ENCODE measurements around the gene CEP85. TPM values are rescaled to one million over a fixed set of nuclear protein-coding genes. Genes with fewer than 3 reads are reported as not detected.

Gene CEP85
- total RNA-seq, 1 donor from 2014 or later: 10.5 TPM

DNA sequence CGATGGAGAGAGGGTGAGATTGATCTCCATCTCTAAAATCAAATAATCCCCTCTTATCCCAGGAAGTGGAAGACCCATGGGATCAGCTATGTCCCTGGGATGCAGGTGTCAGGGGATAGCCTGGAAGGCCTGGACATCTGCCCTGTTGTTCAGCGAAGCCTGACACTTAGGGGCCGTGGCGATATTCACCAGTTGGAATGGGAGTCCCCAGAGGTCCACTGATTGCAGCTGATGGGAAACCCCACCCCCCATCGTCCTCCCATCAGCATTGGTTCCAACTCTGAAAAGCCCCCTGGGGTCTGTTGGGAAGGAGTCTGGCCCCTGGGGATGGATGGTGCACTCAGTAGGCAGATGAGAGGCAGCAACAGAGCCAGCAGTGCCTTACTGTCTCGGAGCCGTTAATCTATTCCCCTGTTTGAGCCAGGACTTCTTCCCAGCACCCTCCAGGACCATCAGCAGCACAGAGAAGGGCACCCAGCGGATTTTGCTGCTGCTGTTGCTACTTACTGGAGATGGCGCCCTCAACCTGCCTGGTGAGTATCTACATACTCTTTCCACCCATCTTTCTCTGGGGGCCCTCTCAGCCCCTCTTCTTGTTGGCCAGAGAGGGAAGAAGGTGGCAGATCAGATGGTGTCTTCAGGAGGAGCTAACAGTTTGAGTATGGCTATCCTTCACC is 30.2 kb upstream of the CEP85 start:
- TF ChIP-seq, protein P1, sequence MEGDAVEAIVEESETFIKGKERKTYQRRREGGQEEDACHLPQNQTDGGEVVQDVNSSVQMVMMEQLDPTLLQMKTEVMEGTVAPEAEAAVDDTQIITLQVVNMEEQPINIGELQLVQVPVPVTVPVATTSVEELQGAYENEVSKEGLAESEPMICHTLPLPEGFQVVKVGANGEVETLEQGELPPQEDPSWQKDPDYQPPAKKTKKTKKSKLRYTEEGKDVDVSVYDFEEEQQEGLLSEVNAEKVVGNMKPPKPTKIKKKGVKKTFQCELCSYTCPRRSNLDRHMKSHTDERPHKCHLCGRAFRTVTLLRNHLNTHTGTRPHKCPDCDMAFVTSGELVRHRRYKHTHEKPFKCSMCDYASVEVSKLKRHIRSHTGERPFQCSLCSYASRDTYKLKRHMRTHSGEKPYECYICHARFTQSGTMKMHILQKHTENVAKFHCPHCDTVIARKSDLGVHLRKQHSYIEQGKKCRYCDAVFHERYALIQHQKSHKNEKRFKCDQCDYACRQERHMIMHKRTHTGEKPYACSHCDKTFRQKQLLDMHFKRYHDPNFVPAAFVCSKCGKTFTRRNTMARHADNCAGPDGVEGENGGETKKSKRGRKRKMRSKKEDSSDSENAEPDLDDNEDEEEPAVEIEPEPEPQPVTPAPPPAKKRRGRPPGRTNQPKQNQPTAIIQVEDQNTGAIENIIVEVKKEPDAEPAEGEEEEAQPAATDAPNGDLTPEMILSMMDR (IDR thresholded peaks at IDR 0.05; ENCODE audit: insufficient read depth, low read depth, low read length): no peak
- TF ChIP-seq EZH2 (IDR thresholded peaks at IDR 0.05; ENCODE audit: insufficient read depth, low read length): no peak
- H3K4me3 Mint-ChIP-seq (ENCODE audit: unreplicated experiment): no peak overlapping the region
- peaks cover 2% of the 10 kb centered on the region for H3K4me1 ChIP-seq (ENCODE audit: insufficient read depth, low read length)
- H3K4me1 Mint-ChIP-seq (ENCODE audit: low read depth, unreplicated experiment): no peaks in the 10 kb centered on the region
- no peak overlapping the region for H2AFZ ChIP-seq (ENCODE audit: low read depth, low read length)
- H3K36me3 ChIP-seq (ENCODE audit: insufficient read depth, low read length): no peaks in the 10 kb centered on the region
- no peak overlapping the region for H3K27ac Mint-ChIP-seq (ENCODE audit: unreplicated experiment)
- H3K27me3 Mint-ChIP-seq (ENCODE audit: low read depth, unreplicated experiment): peaks cover 40% of the 10 kb centered on the region
- no peak overlapping the region for H3K27ac ChIP-seq (ENCODE audit: low read depth, low read length)
- FAIRE-seq: no peak
- H3K36me3 Mint-ChIP-seq (ENCODE audit: low read depth, unreplicated experiment): no peaks in the 10 kb centered on the region
- no peaks in the 10 kb centered on the region for H3K79me2 ChIP-seq (ENCODE audit: insufficient read depth, low read length)
- peaks cover 2% of the 10 kb centered on the region for H3K9me3 Mint-ChIP-seq (ENCODE audit: unreplicated experiment)
- H4K20me1 ChIP-seq (ENCODE audit: insufficient read depth, low read length): no peaks in the 10 kb centered on the region
- H3K9me3 ChIP-seq (ENCODE audit: insufficient read depth, low read depth, low read length): no peaks in the 10 kb centered on the region
- H3K4me2 ChIP-seq (ENCODE audit: low read length): no peak overlapping the region
- peaks cover 13% of the 10 kb centered on the region for H3K27me3 ChIP-seq (ENCODE audit: insufficient read depth, low read length)
- no peak overlapping the region for H3K4me3 ChIP-seq (ENCODE audit: insufficient read depth, low read depth, low read length)
- H3K9ac ChIP-seq (ENCODE audit: low read length): no peak overlapping the region
- DNase-seq (ENCODE audit: low read depth): no peak

DNA sequence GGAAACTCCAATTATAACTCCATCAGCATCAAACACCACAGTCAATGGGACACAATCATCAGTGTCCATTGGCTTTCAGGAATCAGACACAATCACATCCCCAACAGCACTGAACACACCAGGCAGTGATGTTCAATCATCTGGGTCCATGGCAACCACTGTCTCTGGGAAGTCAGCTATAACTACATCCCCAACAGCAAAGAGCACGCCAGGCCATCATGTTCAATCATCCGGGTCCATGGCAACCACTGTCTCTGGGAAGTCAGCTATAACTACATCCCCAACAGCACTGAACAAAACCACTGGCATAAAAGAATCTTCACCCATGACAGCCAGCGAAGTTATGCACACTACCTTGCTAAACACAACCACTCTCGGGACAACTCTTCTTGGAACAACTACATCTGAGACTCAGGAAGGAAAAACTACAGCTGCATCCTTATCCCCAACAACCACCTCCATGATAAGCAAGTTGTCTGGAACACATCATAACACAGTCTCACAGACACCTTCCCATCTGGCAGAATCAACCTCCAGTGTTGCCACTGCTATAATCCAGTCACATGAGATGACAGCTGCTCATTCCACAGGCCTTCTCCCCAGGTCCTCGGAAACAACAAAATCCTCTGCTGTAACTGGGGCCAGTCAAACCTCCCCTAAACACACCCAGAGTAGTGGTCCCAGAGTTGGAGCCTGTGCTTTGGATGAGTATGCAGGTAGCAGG is 23.7 kb upstream of the CEP85 start:
- Mint-ChIP-seq H3K27me3 (ENCODE audit: low read depth, unreplicated experiment) (peaks cover 26% of the 10 kb centered on the region), H3K36me3 (ENCODE audit: low read depth, unreplicated experiment) (no peaks in the 10 kb centered on the region), H3K4me3 (ENCODE audit: unreplicated experiment) (no peak overlapping the region), H3K9me3 (ENCODE audit: unreplicated experiment) (peaks cover 2% of the 10 kb centered on the region), H3K4me1 (ENCODE audit: low read depth, unreplicated experiment) (no peaks in the 10 kb centered on the region), H3K27ac (ENCODE audit: unreplicated experiment) (no peak overlapping the region)
- no peak overlapping the region for H3K4me3 ChIP-seq (ENCODE audit: insufficient read depth, low read depth, low read length)
- no peak overlapping the region for H3K4me2 ChIP-seq (ENCODE audit: low read length)
- no peak overlapping the region for H2AFZ ChIP-seq (ENCODE audit: low read depth, low read length)
- H3K9ac ChIP-seq (ENCODE audit: low read length): no peak overlapping the region
- H3K36me3 ChIP-seq (ENCODE audit: insufficient read depth, low read length): no peaks in the 10 kb centered on the region
- no peak overlapping the region for H3K27ac ChIP-seq (ENCODE audit: low read depth, low read length)
- FAIRE-seq: no peak
- no peaks in the 10 kb centered on the region for H3K9me3 ChIP-seq (ENCODE audit: insufficient read depth, low read depth, low read length)
- TF ChIP-seq, protein P1 (IDR thresholded peaks at IDR 0.05; ENCODE audit: insufficient read depth, low read depth, low read length): no peak
- no peak for TF ChIP-seq EZH2 (IDR thresholded peaks at IDR 0.05; ENCODE audit: insufficient read depth, low read length)
- H4K20me1 ChIP-seq (ENCODE audit: insufficient read depth, low read length): no peaks in the 10 kb centered on the region
- H3K27me3 ChIP-seq (ENCODE audit: insufficient read depth, low read length): peaks cover 6% of the 10 kb centered on the region
- no peaks in the 10 kb centered on the region for H3K79me2 ChIP-seq (ENCODE audit: insufficient read depth, low read length)
- no peaks in the 10 kb centered on the region for H3K4me1 ChIP-seq (ENCODE audit: insufficient read depth, low read length)
- DNase-seq (ENCODE audit: low read depth): no peak

DNA sequence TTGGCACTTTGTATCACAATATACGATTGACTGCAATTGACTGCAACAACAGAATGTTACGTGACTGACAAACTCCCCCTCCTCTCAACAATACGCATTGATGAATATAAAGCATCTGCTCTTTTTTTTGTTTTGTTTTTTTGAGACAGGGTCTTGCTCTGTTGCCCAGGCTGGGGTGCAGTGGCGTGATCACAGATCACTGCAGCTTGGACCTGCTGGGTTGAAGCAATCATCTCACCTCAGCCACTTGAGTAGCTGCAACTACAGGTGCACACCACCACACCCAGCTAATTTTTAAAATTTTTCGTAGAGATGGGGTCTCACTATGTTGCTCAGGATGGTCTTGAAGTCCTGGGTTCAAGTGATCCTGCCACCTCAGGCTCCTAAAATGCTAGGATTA is 21.3 kb upstream of the CEP85 start:
- no peaks in the 10 kb centered on the region for H3K36me3 Mint-ChIP-seq (ENCODE audit: low read depth, unreplicated experiment)
- peaks cover 36% of the 10 kb centered on the region for H3K27me3 Mint-ChIP-seq (ENCODE audit: low read depth, unreplicated experiment)
- no peaks in the 10 kb centered on the region for H3K4me1 Mint-ChIP-seq (ENCODE audit: low read depth, unreplicated experiment)

More for the DNA sequence above, 21.3 kb upstream of the CEP85 start:
- Histone ChIP-seq H3K9me3 (ENCODE audit: insufficient read depth, low read depth, low read length) (no peaks in the 10 kb centered on the region), H4K20me1 (ENCODE audit: insufficient read depth, low read length) (no peaks in the 10 kb centered on the region), H3K36me3 (ENCODE audit: insufficient read depth, low read length) (no peaks in the 10 kb centered on the region), H3K4me2 (ENCODE audit: low read length) (no peak overlapping the region), H3K4me3 (ENCODE audit: insufficient read depth, low read depth, low read length) (no peak overlapping the region), H3K27ac (ENCODE audit: low read depth, low read length) (no peak overlapping the region), H2AFZ (ENCODE audit: low read depth, low read length) (no peak overlapping the region), H3K27me3 (ENCODE audit: insufficient read depth, low read length) (peaks cover 6% of the 10 kb centered on the region), H3K79me2 (ENCODE audit: insufficient read depth, low read length) (no peaks in the 10 kb centered on the region), H3K4me1 (ENCODE audit: insufficient read depth, low read length) (no peaks in the 10 kb centered on the region), H3K9ac (ENCODE audit: low read length) (no peak overlapping the region)
- H3K4me3 Mint-ChIP-seq (ENCODE audit: unreplicated experiment): no peak overlapping the region
- no peak for FAIRE-seq
- TF ChIP-seq, protein P1 (IDR thresholded peaks at IDR 0.05; ENCODE audit: insufficient read depth, low read depth, low read length): no peak
- TF ChIP-seq EZH2 (IDR thresholded peaks at IDR 0.05; ENCODE audit: insufficient read depth, low read length): no peak
- no peak for DNase-seq (ENCODE audit: low read depth)
- no peaks in the 10 kb centered on the region for H3K9me3 Mint-ChIP-seq (ENCODE audit: unreplicated experiment)
- no peak overlapping the region for H3K27ac Mint-ChIP-seq (ENCODE audit: unreplicated experiment)
